Measurements from ENCODE around the gene HSPG2. TPM values are rescaled to one million over a fixed set of nuclear protein-coding genes. Genes with fewer than 3 reads are reported as not detected.

Gene HSPG2
- total and polyA plus RNA-seq, 2 of the 13 experiments (the other 11 are each of a cell fraction or from before 2014, with no cell fraction given) = 9.1 to 13.1 TPM

GRCh38 chr1:21956720-21957552 lies 19.8 kb upstream of the HSPG2 start (continued):
- TF ChIP-seq ZNF280D (CRISPR knock-in tag; IDR thresholded peaks at IDR 0.05) (no peak), POGK (CRISPR knock-in tag; conservative IDR thresholded peaks at IDR 0.05) (no peak), NR2F2 (IDR thresholded peaks at IDR 0.05; ENCODE audit: borderline replicate concordance, low read depth) (no peak), BRF2 (CRISPR knock-in tag; IDR thresholded peaks at IDR 0.05) (0 out of 2 replicates have a peak, but pooled peaks have one; percentile 35), RNF2 (conservative IDR thresholded peaks at IDR 0.05; ENCODE audit: low read depth) (no peak), HNF4A (CRISPR knock-in tag; IDR thresholded peaks at IDR 0.05) (no peak), PRDM15 (CRISPR knock-in tag; IDR thresholded peaks at IDR 0.05) (no peak), ZNF563 (CRISPR knock-in tag; IDR thresholded peaks at IDR 0.05) (0 out of 2 replicates have a peak, but pooled peaks have one; percentile 54), ZNF576 (CRISPR knock-in tag; IDR thresholded peaks at IDR 0.05) (no peak), KDM5B (CRISPR knock-in tag; IDR thresholded peaks at IDR 0.05; ENCODE audit: borderline replicate concordance) (no peak), ZNF609 (CRISPR knock-in tag; IDR thresholded peaks at IDR 0.05; ENCODE audit: borderline replicate concordance) (peak; percentile 15; the same call in 1 of the 2 replicates)
